Neural cell (in vitro differentiated cells): Measurements from ENCODE around the gene CCNQ. TPM values are rescaled to one million over a fixed set of nuclear protein-coding genes. Genes with fewer than 3 reads are reported as not detected.

Experiments
- H2AFZ ChIP-seq: fragments of 200-600, 300-800 bp; sonication (generic), shearing (Covaris generic); 2 replicates; pipeline ENCODE4 v1.6.0; 2014; ENCODE audit warnings: low read depth, mild to moderate bottlenecking, antibody characterized with exemption, low read length, moderate library complexity
- H3F3A ChIP-seq: fragments of 200-600 bp; shearing (Covaris generic); 2 replicates; pipeline ENCODE4 v1.6.1; 2016; ENCODE audit warnings: mild to moderate bottlenecking, moderate library complexity, mixed read lengths, antibody characterized with exemption, low read length; ENCODE audit not compliant: insufficient read depth, poor library complexity, severe bottlenecking
- H3K27ac ChIP-seq: fragments of 200-600, 300-800 bp; sonication (generic), shearing (Covaris generic); 2 replicates; pipeline ENCODE4 v1.5.1; 2014; ENCODE audit warnings: mild to moderate bottlenecking, low read length, moderate library complexity
- H3K27me3 ChIP-seq: fragments of 300-800, 200-600 bp; sonication (generic), shearing (Covaris generic); 2 replicates; pipeline ENCODE4 v1.6.0; 2014; ENCODE audit warnings: mild to moderate bottlenecking, low read depth, low read length, moderate library complexity; ENCODE audit not compliant: insufficient read depth
- H3K36me3 ChIP-seq: fragments of 300-800, 200-600 bp; sonication (generic), shearing (Covaris generic); 2 replicates; pipeline ENCODE4 v1.5.1; 2014; ENCODE audit warnings: mild to moderate bottlenecking, antibody characterized with exemption, low read length, moderate library complexity; ENCODE audit not compliant: insufficient read depth
- H3K4me2 ChIP-seq: fragments of 300-800, 200-600 bp; sonication (generic), shearing (Covaris generic); 2 replicates; pipeline ENCODE4 v1.6.0; 2014; ENCODE audit warnings: mild to moderate bottlenecking, low read length
- H3K4me3 ChIP-seq: fragments of 300-800, 200-600 bp; sonication (generic), shearing (Covaris generic); 2 replicates; pipeline ENCODE4 v1.5.1; 2014; ENCODE audit warnings: mild to moderate bottlenecking, low read length, moderate library complexity
- H3K79me2 ChIP-seq: fragments of 200-600 bp; shearing (Covaris generic); replicated peaks from 2 replicates; pipeline ENCODE4 v1.6.0; 2014; ENCODE audit warnings: mild to moderate bottlenecking, low read length, moderate library complexity; ENCODE audit not compliant: insufficient read depth
- H3K9ac ChIP-seq: fragments of 300-800, 200-600 bp; sonication (generic), shearing (Covaris generic); 2 replicates; pipeline ENCODE4 v1.6.1; 2016; ENCODE audit warnings: mild to moderate bottlenecking, low read length, mixed read lengths
- H3K9me2 ChIP-seq: fragments of 200-600 bp; shearing (Covaris generic); 2 replicates; pipeline ENCODE4 v1.6.1; 2016; ENCODE audit warnings: mild to moderate bottlenecking, low read length, mixed read lengths; ENCODE audit not compliant: insufficient read depth
- H3K9me3 ChIP-seq: fragments of 200-600, 300-800 bp; sonication (generic), shearing (Covaris generic); 2 replicates; pipeline ENCODE4 v1.6.1; 2016; ENCODE audit warnings: mild to moderate bottlenecking, mixed run types, low read length, moderate library complexity, mixed read lengths
- H4K20me1 ChIP-seq: fragments of 200-600 bp; shearing (Covaris generic); 2 replicates; pipeline ENCODE4 v1.6.1; 2016; ENCODE audit warnings: mild to moderate bottlenecking, mixed run types; ENCODE audit not compliant: insufficient read depth
- CTCF ChIP-seq: fragments of 450-650 bp; IDR thresholded peaks from 2 replicates; pipeline ENCODE4 v1.5.1; 2014; ENCODE audit warnings: antibody characterized with exemption, mild to moderate bottlenecking, moderate library complexity; ENCODE audit not compliant: poor library complexity, severe bottlenecking
- EP300 ChIP-seq: fragments of 450-650 bp; conservative IDR thresholded peaks from 2 replicates; pipeline ENCODE4 v1.6.1; 2014; ENCODE audit warnings: antibody characterized with exemption, mild to moderate bottlenecking, moderate library complexity; ENCODE audit not compliant: poor library complexity, severe bottlenecking
- EZH2 ChIP-seq: fragments of 200-600, 300-800 bp; shearing (Covaris generic), sonication (generic); IDR thresholded peaks from 2 replicates; pipeline ENCODE4 v1.6.1; 2014; ENCODE audit warnings: antibody characterized with exemption, low read length, borderline replicate concordance, mild to moderate bottlenecking; ENCODE audit not compliant: insufficient read depth, poor library complexity, severe bottlenecking
- MXI1 ChIP-seq: fragments of 450-650 bp; conservative IDR thresholded peaks from 2 replicates; pipeline ENCODE4 v1.6.1; 2014; ENCODE audit warnings: antibody characterized with exemption, mild to moderate bottlenecking; ENCODE audit not compliant: poor library complexity, severe bottlenecking
- POLR2AphosphoS5 ChIP-seq: IDR thresholded peaks from 2 replicates; pipeline ENCODE4 v1.6.1; 2012
- RAD21 ChIP-seq: fragments of 450-650 bp; conservative IDR thresholded peaks from 2 replicates; pipeline ENCODE4 v1.6.1; 2014; ENCODE audit warnings: antibody characterized with exemption, mild to moderate bottlenecking, moderate library complexity
- REST ChIP-seq: IDR thresholded peaks from 2 replicates; pipeline ENCODE4 v1.6.1; 2012; ENCODE audit warnings: borderline replicate concordance
- SMC3 ChIP-seq: fragments of 450-650 bp; conservative IDR thresholded peaks from 2 replicates; pipeline ENCODE4 v1.6.1; 2014; ENCODE audit warnings: antibody characterized with exemption, mild to moderate bottlenecking, moderate library complexity; ENCODE audit not compliant: poor library complexity
- TAF1 ChIP-seq: IDR thresholded peaks from 2 replicates; pipeline ENCODE4 v1.6.1; 2012; ENCODE audit warnings: low read depth
- polyA plus RNA-seq: library from polyadenylated mRNA; depleted of rRNA; stranded (reverse); fragments of >200 nt; gene quantifications from 2 replicates; pipeline ENCODE4 v1.2.3, GENCODE V29; 2014

The CCNQ gene
- polyA plus RNA-seq, 1 donor from 2014 or later, result 61.2 TPM

GRCh38 chrX:153596981-153597750, 1.8 kb downstream of the CCNQ start:
- no peak overlapping the region for H2AFZ ChIP-seq
- no peaks in the 10 kb centered on the region for H3K9me2 ChIP-seq
- peak overlapping the region; percentile 77 for H3K4me3 ChIP-seq
- H3K9me3 ChIP-seq, result no peaks in the 10 kb centered on the region
- H3K27me3 ChIP-seq, result no peaks in the 10 kb centered on the region
- H3K36me3 ChIP-seq, result no peaks in the 10 kb centered on the region
- H3K9ac ChIP-seq, result no peak overlapping the region
- no peak for TF ChIP-seq MXI1
- TF ChIP-seq POLR2AphosphoS5, result no peak
- TF ChIP-seq RAD21, result no peak
- H3K4me2 ChIP-seq, result no peak overlapping the region
- H3K27ac ChIP-seq, result no peak overlapping the region
- H3F3A ChIP-seq, result no peaks in the 10 kb centered on the region
- no peaks in the 10 kb centered on the region for H3K79me2 ChIP-seq
- no peaks in the 10 kb centered on the region for H4K20me1 ChIP-seq

GRCh38 chrX:153595859-153596857, 2.8 kb downstream of the CCNQ start:
- H2AFZ ChIP-seq, result no peak overlapping the region
- H3F3A ChIP-seq, result no peaks in the 10 kb centered on the region
- H4K20me1 ChIP-seq, result no peaks in the 10 kb centered on the region
- no peaks in the 10 kb centered on the region for H3K36me3 ChIP-seq
- H3K4me2 ChIP-seq, result no peak overlapping the region
- H3K79me2 ChIP-seq, result no peaks in the 10 kb centered on the region
- H3K9me3 ChIP-seq, result no peaks in the 10 kb centered on the region
- no peak overlapping the region for H3K4me3 ChIP-seq
- no peaks in the 10 kb centered on the region for H3K27me3 ChIP-seq
- H3K27ac ChIP-seq, result no peak overlapping the region
- no peaks in the 10 kb centered on the region for H3K9me2 ChIP-seq
- TF ChIP-seq MXI1, result no peak
- no peak for TF ChIP-seq TAF1
- no peak for TF ChIP-seq POLR2AphosphoS5
- no peak for TF ChIP-seq RAD21
- TF ChIP-seq EZH2, result no peak
- no peak for TF ChIP-seq REST
- TF ChIP-seq EP300, result no peak
- TF ChIP-seq SMC3, result no peak
- TF ChIP-seq CTCF, result no peak
- H3K9ac ChIP-seq, result no peak overlapping the region
